HCT116 (cell line): ENCODE data around the gene ZBTB49. TPM values are rescaled to one million over a fixed set of nuclear protein-coding genes. Genes with fewer than 3 reads are reported as not detected.
"Not testable (repeated sequence)": the region's sequence is repeated elsewhere in the genome, so short reads cannot be mapped to it uniquely, and the experiment has no call there.

Source experiments
- ATAC-seq: fragments of 200-7000 bp; cut with Tn5 transposase; 2 replicates; pipeline ENCODE4 v1.9.1; 2020; ENCODE audit warnings: mild to moderate bottlenecking, moderate library complexity
- BruUV-seq: library from RNA; stranded (reverse); fragments of 400-500 nt; replicated peaks from 2 replicates; lab custom pipeline; 2021; lab: Mats Ljungman, UMichigan
- CTCF ChIA-PET: fragments of 300-600 bp; sonication (Branson Sonifier 250); formaldehyde crosslinking; loops from one replicate; lab custom pipeline; 2021; ENCODE audit warnings: antibody characterized with exemption; lab: Charles Lee
- POLR2A ChIA-PET: fragments of 300-600, 350-600 bp; sonication (Branson Sonifier 250); formaldehyde crosslinking; loops from one replicate; lab custom pipeline; 2021; ENCODE audit warnings: antibody characterized with exemption; lab: Charles Lee
- RAD21 ChIA-PET, 2 experiments: fragments of 300-600 bp; sonication (Branson Sonifier 250); formaldehyde crosslinking; loops; one replicate each; lab custom pipeline; 2023; ENCODE audit warnings: low total read pairs in 2 of 2; ENCODE audit not compliant: uncharacterized antibody in 2 of 2, unreplicated experiment in 2 of 2, low non-redundant PET in 1 of 2; lab: Charles Lee
- DNase-seq: peaks from one replicate; pipeline ENCODE4 v3.0.0-alpha.2; 2010; ENCODE audit warnings: low read depth, low spot score
- H2AFZ ChIP-seq: fragments of 200-600 bp; shearing (Covaris generic), sonication (generic); 2 replicates; pipeline ENCODE4 v1.6.1; 2017; ENCODE audit warnings: low read depth, mixed run types, mixed read lengths, antibody characterized with exemption, low read length; ENCODE audit not compliant: poor library complexity, severe bottlenecking
- H3K27ac ChIP-seq: 2 replicates; pipeline ENCODE4 v1.5.1; 2012; ENCODE audit warnings: low read depth, low read length
- H3K27me3 ChIP-seq: fragments of 200-600 bp; sonication (generic); 2 replicates; pipeline ENCODE4 v1.6.1; 2016; ENCODE audit warnings: mixed run types, low read length, mixed read lengths; ENCODE audit not compliant: insufficient read depth
- H3K36me3 ChIP-seq, 2 experiments: fragments of 200-500 bp in 1 of 2; fragments of 200-600 bp in 1 of 2; sonication (Bioruptor generic) in 1 of 2; sonication (generic) in 1 of 2; 2 replicates each; pipeline versions ENCODE4 v1.5.1 to v1.6.1; 2014 to 2016; ENCODE audit warnings: low read length in 2 of 2, inconsistent platforms in 1 of 2, mixed read lengths in 1 of 2, mixed run types in 1 of 2; ENCODE audit not compliant: insufficient read depth in 2 of 2, control insufficient read depth in 1 of 2
- H3K4me1 ChIP-seq, 2 experiments: fragments of 200-600 bp in 1 of 2; sonication (generic) in 1 of 2; 2 replicates each; pipeline versions ENCODE4 v1.5.1 to v1.6.1; 2012 to 2017; ENCODE audit warnings: low read length in 2 of 2, inconsistent platforms in 1 of 2, mild to moderate bottlenecking in 1 of 2, mixed read lengths in 1 of 2, mixed run types in 1 of 2, moderate library complexity in 1 of 2; ENCODE audit not compliant: insufficient read depth in 2 of 2, control insufficient read depth in 1 of 2
- H3K4me2 ChIP-seq: fragments of 200-600 bp; sonication (generic); 2 replicates; pipeline ENCODE4 v1.6.1; 2017; ENCODE audit warnings: mixed run types, low read length, mixed read lengths
- H3K4me3 ChIP-seq, 2 experiments: fragments of 200-600 bp in 1 of 2; sonication (generic) in 1 of 2; replicated peaks in 1 of 2; 2 replicates each; pipeline ENCODE4 v1.5.1; 2011 to 2016; ENCODE audit warnings: low read length in 2 of 2, control low read depth in 1 of 2, low read depth in 1 of 2, mild to moderate bottlenecking in 1 of 2, mixed read lengths in 1 of 2, mixed run types in 1 of 2
- H3K79me2 ChIP-seq: fragments of 200-600 bp; sonication (generic); 2 replicates; pipeline ENCODE4 v1.6.1; 2017; ENCODE audit warnings: mild to moderate bottlenecking, mixed run types, low read length, moderate library complexity, mixed read lengths; ENCODE audit not compliant: insufficient read depth
- H3K9ac ChIP-seq: fragments of 200-600 bp; sonication (generic); 2 replicates; pipeline ENCODE4 v1.6.1; 2016; ENCODE audit warnings: low read length, mixed read lengths
- H3K9me2 ChIP-seq: fragments of 200-600 bp; sonication (generic), shearing (Covaris generic); 2 replicates; pipeline ENCODE4 v1.6.1; 2017; ENCODE audit warnings: mixed run types, mild to moderate bottlenecking, moderate library complexity; ENCODE audit not compliant: insufficient read depth
- H3K9me3 ChIP-seq, 2 experiments: fragments of 200-500 bp in 1 of 2; fragments of 200-600 bp in 1 of 2; sonication (Bioruptor generic) in 1 of 2; sonication (generic) in 1 of 2; 2 replicates each; pipeline ENCODE4 v1.6.1; 2014 to 2017; ENCODE audit warnings: low read length in 2 of 2, mixed read lengths in 2 of 2, inconsistent platforms in 1 of 2, low read depth in 1 of 2, mild to moderate bottlenecking in 1 of 2, mixed run types in 1 of 2, moderate library complexity in 1 of 2; ENCODE audit not compliant: control insufficient read depth in 1 of 2, insufficient read depth in 1 of 2
- H4K20me1 ChIP-seq: fragments of 200-600 bp; sonication (generic), shearing (Covaris generic); 2 replicates; pipeline ENCODE4 v1.6.1; 2017; ENCODE audit warnings: mixed run types, mild to moderate bottlenecking, moderate library complexity; ENCODE audit not compliant: insufficient read depth
- CEBPB ChIP-seq: IDR thresholded peaks from 2 replicates; pipeline ENCODE4 v1.6.1; 2012; ENCODE audit warnings: low read depth
- ELF1 ChIP-seq: IDR thresholded peaks from 2 replicates; pipeline ENCODE4 v1.6.1; 2012; ENCODE audit warnings: low read depth, borderline replicate concordance
- EZH2 ChIP-seq: fragments of 200-600 bp; sonication (generic); IDR thresholded peaks from 2 replicates; pipeline ENCODE4 v1.6.1; 2017; ENCODE audit warnings: antibody characterized with exemption, mixed run types
- FOSL1 ChIP-seq: IDR thresholded peaks from 2 replicates; pipeline ENCODE4 v1.6.1; 2012; ENCODE audit warnings: low read depth
- JUND ChIP-seq: IDR thresholded peaks from 2 replicates; pipeline ENCODE4 v1.6.1; 2012
- POLR2A ChIP-seq: IDR thresholded peaks from 2 replicates; pipeline ENCODE4 v1.7.0; 2011; ENCODE audit warnings: borderline replicate concordance; ENCODE audit not compliant: insufficient read depth, insufficient read length; ENCODE audit errors: extremely low read depth
- RAD21 ChIP-seq: IDR thresholded peaks from 2 replicates; pipeline ENCODE4 v1.6.1; 2012; ENCODE audit warnings: low read depth, mild to moderate bottlenecking
- SIN3A ChIP-seq: IDR thresholded peaks from 2 replicates; pipeline ENCODE4 v1.6.1; 2012; ENCODE audit warnings: low read depth
- ZBTB33 ChIP-seq: IDR thresholded peaks from 2 replicates; pipeline ENCODE4 v1.6.1; 2011; ENCODE audit warnings: mild to moderate bottlenecking, low read length, moderate library complexity; ENCODE audit not compliant: insufficient replicate concordance; ENCODE audit errors: extremely low read depth
- ZNF274 ChIP-seq: fragments of 200-500 bp; sonication (Bioruptor generic); IDR thresholded peaks from 2 replicates; pipeline ENCODE4 v1.6.1; 2014; ENCODE audit warnings: mild to moderate bottlenecking, low read depth, low read length, inconsistent platforms
- intact Hi-C: fragments of 100-400 bp; cut with micrococcal nuclease; formaldehyde crosslinking; loops from 2 replicates; pipeline ENCODE4 v1.10.0; 2022
- total RNA-seq: library from RNA; stranded (reverse); gene quantifications from one replicate; pipeline ENCODE4 v1.2.1, GENCODE V29; 2021; ENCODE audit not compliant: unreplicated experiment
- TF ChIP-seq, protein P1 (sequence below): IDR thresholded peaks from 2 replicates; pipeline ENCODE4 v1.6.1; 2012; ENCODE audit warnings: low read depth
- TF ChIP-seq, protein P2 (sequence below): IDR thresholded peaks from 2 replicates; pipeline ENCODE4 v1.6.1; 2012

ZBTB49 gene
- total RNA-seq, 1 experiment from 2014 or later = 3.9 TPM

DNA sequence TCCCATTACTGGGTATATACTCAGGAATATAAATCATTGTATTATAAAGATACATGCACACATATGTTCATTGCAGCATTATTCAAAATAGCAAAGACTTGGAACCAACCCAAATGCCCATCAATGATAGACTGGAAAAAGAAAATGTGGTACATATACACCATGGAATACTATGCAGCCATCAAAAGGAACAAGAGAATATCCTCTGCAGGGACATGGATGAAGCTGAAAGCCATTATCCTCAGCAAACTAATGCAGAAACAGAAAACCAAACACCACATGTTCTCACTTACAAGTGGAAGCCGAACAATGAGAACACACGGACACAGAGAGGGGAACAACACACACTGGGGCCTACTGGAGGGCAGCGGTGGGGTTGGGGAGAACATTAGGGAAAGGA lies 32.3 kb upstream of the ZBTB49 start:
- CTCF ChIA-PET, H3K36me3 ChIP-seq: not testable (repeated sequence)

DNA sequence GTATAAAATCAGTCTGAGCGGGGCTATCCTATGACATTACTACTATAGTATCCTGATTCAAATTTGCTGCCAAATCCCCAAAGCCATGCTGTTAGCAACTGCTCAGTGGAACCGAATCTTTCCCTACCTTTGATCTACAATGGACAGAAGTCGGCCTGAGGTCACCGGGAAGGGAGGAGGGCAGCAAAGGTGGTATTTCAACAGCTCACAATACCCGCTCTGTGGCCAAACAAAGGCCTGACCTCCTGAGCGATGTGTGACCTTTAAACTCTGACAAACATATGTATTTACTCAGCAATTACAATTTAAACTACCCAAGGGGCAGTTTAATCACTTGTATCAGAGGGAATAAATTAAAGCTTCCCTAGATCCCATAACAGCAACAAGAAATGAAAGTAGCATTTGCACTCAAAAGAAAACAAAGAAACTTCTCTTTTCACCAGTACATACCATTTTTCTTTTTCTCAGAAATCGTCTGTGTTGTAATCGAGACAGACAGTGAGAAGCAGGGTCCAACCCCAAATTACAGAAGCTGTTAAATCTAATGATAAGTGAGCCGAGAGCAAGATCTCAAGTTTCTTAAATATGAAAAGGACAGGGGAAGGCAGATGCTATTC lies 30.5 kb upstream of the ZBTB49 start:
- Histone ChIP-seq H4K20me1 (no peaks in the 10 kb centered on the region), H3K4me2 (no peak overlapping the region), H3K9me3 (no peaks in the 10 kb centered on the region), H3K4me3 (no peak overlapping the region), H3K36me3 (no peaks in the 10 kb centered on the region), H3K27ac (no peak overlapping the region), H3K79me2 (no peaks in the 10 kb centered on the region), H2AFZ (no peak overlapping the region), H3K27me3 (no peaks in the 10 kb centered on the region), H3K9ac (no peak overlapping the region), H3K9me2 (no peaks in the 10 kb centered on the region), H3K4me1 (no peaks in the 10 kb centered on the region)
- ATAC-seq (no peak), DNase-seq (no peak)
- CTCF ChIA-PET = interaction anchor here (0.7 to 2.7 kb wide), 13 partner anchors 7 to 174 kb away, joined by 3 to 14 read pairs (median 4); partner anchors contain the start of genes LYAR, TMEM128 and ZBTB49
- RAD21 ChIA-PET = no interaction called here
- no TSS peak for BruUV-seq
- intact Hi-C loops = loop anchor here (1.0 to 10.0 kb wide), 3 partner anchors 76 to 1555 kb away; no protein-coding TSS in a partner anchor
- POLR2A ChIA-PET = interaction anchor here (0.9 to 1.2 kb wide), 3 partner anchors 8 to 171 kb away, joined by 3 to 6 read pairs (median 5); partner anchors contain the start of gene TMEM128
- no peak for TF ChIP-seq ZNF274
- TF ChIP-seq, protein P1, sequence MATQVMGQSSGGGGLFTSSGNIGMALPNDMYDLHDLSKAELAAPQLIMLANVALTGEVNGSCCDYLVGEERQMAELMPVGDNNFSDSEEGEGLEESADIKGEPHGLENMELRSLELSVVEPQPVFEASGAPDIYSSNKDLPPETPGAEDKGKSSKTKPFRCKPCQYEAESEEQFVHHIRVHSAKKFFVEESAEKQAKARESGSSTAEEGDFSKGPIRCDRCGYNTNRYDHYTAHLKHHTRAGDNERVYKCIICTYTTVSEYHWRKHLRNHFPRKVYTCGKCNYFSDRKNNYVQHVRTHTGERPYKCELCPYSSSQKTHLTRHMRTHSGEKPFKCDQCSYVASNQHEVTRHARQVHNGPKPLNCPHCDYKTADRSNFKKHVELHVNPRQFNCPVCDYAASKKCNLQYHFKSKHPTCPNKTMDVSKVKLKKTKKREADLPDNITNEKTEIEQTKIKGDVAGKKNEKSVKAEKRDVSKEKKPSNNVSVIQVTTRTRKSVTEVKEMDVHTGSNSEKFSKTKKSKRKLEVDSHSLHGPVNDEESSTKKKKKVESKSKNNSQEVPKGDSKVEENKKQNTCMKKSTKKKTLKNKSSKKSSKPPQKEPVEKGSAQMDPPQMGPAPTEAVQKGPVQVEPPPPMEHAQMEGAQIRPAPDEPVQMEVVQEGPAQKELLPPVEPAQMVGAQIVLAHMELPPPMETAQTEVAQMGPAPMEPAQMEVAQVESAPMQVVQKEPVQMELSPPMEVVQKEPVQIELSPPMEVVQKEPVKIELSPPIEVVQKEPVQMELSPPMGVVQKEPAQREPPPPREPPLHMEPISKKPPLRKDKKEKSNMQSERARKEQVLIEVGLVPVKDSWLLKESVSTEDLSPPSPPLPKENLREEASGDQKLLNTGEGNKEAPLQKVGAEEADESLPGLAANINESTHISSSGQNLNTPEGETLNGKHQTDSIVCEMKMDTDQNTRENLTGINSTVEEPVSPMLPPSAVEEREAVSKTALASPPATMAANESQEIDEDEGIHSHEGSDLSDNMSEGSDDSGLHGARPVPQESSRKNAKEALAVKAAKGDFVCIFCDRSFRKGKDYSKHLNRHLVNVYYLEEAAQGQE = no peak
- TF ChIP-seq FOSL1 = no peak
- TF ChIP-seq CEBPB = no peak
- no peak for TF ChIP-seq JUND
- no peak for TF ChIP-seq ZBTB33
- TF ChIP-seq ELF1 = no peak
- TF ChIP-seq, protein P2, sequence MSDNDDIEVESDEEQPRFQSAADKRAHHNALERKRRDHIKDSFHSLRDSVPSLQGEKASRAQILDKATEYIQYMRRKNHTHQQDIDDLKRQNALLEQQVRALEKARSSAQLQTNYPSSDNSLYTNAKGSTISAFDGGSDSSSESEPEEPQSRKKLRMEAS = no peak
- TF ChIP-seq SIN3A = no peak
- TF ChIP-seq EZH2 = no peak
- TF ChIP-seq RAD21 = no peak
- TF ChIP-seq POLR2A = no peak

More for the DNA sequence above, 32.3 kb upstream of the ZBTB49 start:
- H3K9me2 ChIP-seq, H3K27me3 ChIP-seq, H3K27ac ChIP-seq, POLR2A ChIA-PET, H2AFZ ChIP-seq, RAD21 ChIA-PET, H3K79me2 ChIP-seq, H3K4me3 ChIP-seq, DNase-seq, H3K9ac ChIP-seq, H4K20me1 ChIP-seq, BruUV-seq, H3K4me1 ChIP-seq, H3K4me2 ChIP-seq, ATAC-seq, H3K9me3 ChIP-seq: not testable (repeated sequence)
- intact Hi-C loops = loop anchor here (10.0 kb wide), 1 partner anchor 1557 kb away; no protein-coding TSS in a partner anchor
